GM12878 (cell line): ENCODE measurements around the gene HIVEP3.

Source experiments
- CBFB ChIP-seq: IDR thresholded peaks from 2 replicates; pipeline ENCODE4 v1.6.1; 2016; ENCODE audit warnings: antibody characterized with exemption, low read depth
- CTCF ChIP-seq, 3 experiments: IDR thresholded peaks in 2 of 3; conservative IDR thresholded peaks in 1 of 3; 2 replicates each; pipeline ENCODE4 v1.5.1; 2011; ENCODE audit warnings: low read depth in 3 of 3, low read length in 3 of 3, mild to moderate bottlenecking in 3 of 3, control low read depth in 2 of 3, moderate library complexity in 2 of 3, inconsistent platforms in 1 of 3, mixed read lengths in 1 of 3; ENCODE audit not compliant: control insufficient read depth in 2 of 3, insufficient read depth in 1 of 3; ENCODE audit errors: extremely low read depth in 1 of 3
- E2F4 ChIP-seq: IDR thresholded peaks from 2 replicates; pipeline ENCODE4 v1.6.1; 2012; ENCODE audit warnings: low read depth, low read length, improper control_type of control experiment
- HDGF ChIP-seq: fragments of 450-650 bp; IDR thresholded peaks from 2 replicates; pipeline ENCODE4 v1.6.1; 2016; ENCODE audit warnings: antibody characterized with exemption
- IRF3 ChIP-seq: fragments of 450-650 bp; IDR thresholded peaks from 2 replicates; pipeline ENCODE4 v1.6.1; 2014; ENCODE audit warnings: mild to moderate bottlenecking
- JUND ChIP-seq: IDR thresholded peaks from 2 replicates; pipeline ENCODE4 v1.6.1; 2012; ENCODE audit warnings: low read depth, mild to moderate bottlenecking, low read length, improper control_type of control experiment, moderate library complexity
- MAX ChIP-seq: IDR thresholded peaks from 2 replicates; pipeline ENCODE4 v1.6.1; 2012; ENCODE audit warnings: low read depth, low read length, improper control_type of control experiment
- RAD21 ChIP-seq: IDR thresholded peaks from 2 replicates; pipeline ENCODE4 v1.6.1; 2011; ENCODE audit warnings: mild to moderate bottlenecking, low read depth, low read length, moderate library complexity; ENCODE audit not compliant: insufficient read depth
- RB1 ChIP-seq: fragments of 450-650 bp; formaldehyde crosslinking; IDR thresholded peaks from 2 replicates; pipeline ENCODE4 v1.6.1; 2017; ENCODE audit warnings: mild to moderate bottlenecking, borderline replicate concordance
- REST ChIP-seq: IDR thresholded peaks from 2 replicates; pipeline ENCODE4 v1.6.1; 2012; ENCODE audit warnings: mild to moderate bottlenecking, low read depth, low read length
- SKIL ChIP-seq: fragments of 450-650 bp; IDR thresholded peaks from 2 replicates; pipeline ENCODE4 v1.6.1; 2017; ENCODE audit warnings: mild to moderate bottlenecking, low read depth, inconsistent platforms; ENCODE audit not compliant: poor library complexity, severe bottlenecking
- SMARCA5 ChIP-seq: fragments of 450-650 bp; IDR thresholded peaks from 2 replicates; pipeline ENCODE4 v1.6.1; 2017; ENCODE audit warnings: mild to moderate bottlenecking
- TCF12 ChIP-seq: IDR thresholded peaks from 2 replicates; pipeline ENCODE4 v1.6.1; 2011; ENCODE audit warnings: low read depth, mild to moderate bottlenecking, low read length
- YY1 ChIP-seq: IDR thresholded peaks from 2 replicates; pipeline ENCODE4 v1.6.1; 2011; ENCODE audit warnings: low read depth, mild to moderate bottlenecking, low read length

- TF ChIP-seq CTCF (IDR thresholded peaks at IDR 0.05 in 2 of 3, conservative IDR thresholded peaks at IDR 0.05 in 1 of 3; ENCODE audit: control insufficient read depth in 2 of 3, extremely low read depth in 1 of 3, insufficient read depth in 1 of 3, low read depth in 3 of 3, low read length in 3 of 3) (no peak), SMARCA5 (no peak), IRF3 (no peak), SKIL (no peak), RB1 (no peak), CBFB (no peak), TCF12 (no peak), E2F4 (no peak), HDGF (no peak), RAD21 (no peak), REST (no peak), JUND (no peak), YY1 (no peak), MAX (no peak)
Observed at GRCh38 chr1:41789661-41790330, 128.9 kb downstream of the HIVEP3 start.
